Left lobe of liver (tissue), 2 donors: ENCODE data around the gene CYTH1. TPM values are rescaled to one million over a fixed set of nuclear protein-coding genes. Genes with fewer than 3 reads are reported as not detected.
"Not testable (repeated sequence)": the region's sequence is repeated elsewhere in the genome, so short reads cannot be mapped to it uniquely, and the experiment has no call there.

Experiments
- ATAC-seq: fragments of 200-7000 bp; cut with Tn5 transposase; one replicate; pipeline ENCODE4 v1.9.1; 2020; ENCODE audit warnings: mild to moderate bottlenecking, moderate library complexity
- DNase-seq: peaks from one replicate; pipeline ENCODE4 v3.0.0-alpha.2; 2020; ENCODE audit warnings: low spot score
- total RNA-seq: library from RNA; stranded (reverse); gene quantifications from one replicate; pipeline ENCODE4 v1.2.1, GENCODE V29; 2021
- donor health status: DM: no; HTN: no; CAD: no; lungs with moderate emphysema.
- donor health status: DM: no; HTN: yes; CAD: no.

CYTH1 gene
- total RNA-seq, 1 donor from 2014 or later, result 32.1 TPM

GRCh38 chr17:78675316-78675616 is 106.8 kb downstream of the CYTH1 start:
- DNase-seq (no peak), ATAC-seq (no peak)

GRCh38 chr17:78674595-78675315 is 107.3 kb downstream of the CYTH1 start:
- DNase-seq (no peak), ATAC-seq (no peak)

GRCh38 chr17:78674156-78674555 is 107.9 kb downstream of the CYTH1 start:
- ATAC-seq (no peak), DNase-seq (no peak)

- DNase-seq, result no peak
- no peak for ATAC-seq
Observed at GRCh38 chr17:78673395-78673794, 108.7 kb downstream of the CYTH1 start.

- ATAC-seq, result no peak
- no peak for DNase-seq
Observed at GRCh38 chr17:78672871-78673371, 109.2 kb downstream of the CYTH1 start.

- DNase-seq (no peak), ATAC-seq (no peak)
Observed at GRCh38 chr17:78672005-78672404, 110.1 kb downstream of the CYTH1 start.

- not testable (repeated sequence) for DNase-seq, ATAC-seq
Observed at GRCh38 chr17:78671726-78672001, 110.4 kb downstream of the CYTH1 start.

- no peak for DNase-seq
Observed at GRCh38 chr17:78670850-78671725, 111.0 kb downstream of the CYTH1 start.

GRCh38 chr17:78669975-78670518 is 112.0 kb downstream of the CYTH1 start:
- DNase-seq, result no peak
- ATAC-seq, result no peak

More at GRCh38 chr17:78670850-78671725, 111.0 kb downstream of the CYTH1 start:
- no peak for ATAC-seq

- no peak for DNase-seq
- no peak for ATAC-seq
Observed at GRCh38 chr17:78669256-78669974, 112.7 kb downstream of the CYTH1 start.

GRCh38 chr17:78668847-78669246 is 113.2 kb downstream of the CYTH1 start:
- no peak for DNase-seq
- no peak for ATAC-seq

GRCh38 chr17:78667741-78668640 is 114.1 kb downstream of the CYTH1 start:
- no peak for ATAC-seq
- no peak for DNase-seq

- ATAC-seq (no peak), DNase-seq (no peak)
Observed at GRCh38 chr17:78667091-78667490, 115.0 kb downstream of the CYTH1 start.

- DNase-seq (no peak), ATAC-seq (peak; percentile 48)
Observed at GRCh38 chr17:78665952-78666920, 115.8 kb downstream of the CYTH1 start.

GRCh38 chr17:78665387-78665951 is 116.6 kb downstream of the CYTH1 start:
- DNase-seq (no peak), ATAC-seq (peak; percentile 8)

- DNase-seq (no peak), ATAC-seq (no peak)
Observed at GRCh38 chr17:78664476-78665386, 117.3 kb downstream of the CYTH1 start.

- DNase-seq (no peak), ATAC-seq (no peak)
Observed at GRCh38 chr17:78661093-78661770, 120.8 kb downstream of the CYTH1 start.
